GM10266 (cell line): Measurements from ENCODE around the gene ZNF845.

Experiments
- DNase-seq: peaks from one replicate; pipeline ENCODE4 v3.0.0; 2012; ENCODE audit errors: extremely low spot score
- TF ChIP-seq, protein P1 (sequence below): IDR thresholded peaks from 2 replicates; pipeline ENCODE4 v1.5.1; 2012; ENCODE audit warnings: mild to moderate bottlenecking, low read depth; ENCODE audit not compliant: control insufficient read depth, insufficient read depth; ENCODE audit errors: missing control alignments

ZNF845 gene

DNA sequence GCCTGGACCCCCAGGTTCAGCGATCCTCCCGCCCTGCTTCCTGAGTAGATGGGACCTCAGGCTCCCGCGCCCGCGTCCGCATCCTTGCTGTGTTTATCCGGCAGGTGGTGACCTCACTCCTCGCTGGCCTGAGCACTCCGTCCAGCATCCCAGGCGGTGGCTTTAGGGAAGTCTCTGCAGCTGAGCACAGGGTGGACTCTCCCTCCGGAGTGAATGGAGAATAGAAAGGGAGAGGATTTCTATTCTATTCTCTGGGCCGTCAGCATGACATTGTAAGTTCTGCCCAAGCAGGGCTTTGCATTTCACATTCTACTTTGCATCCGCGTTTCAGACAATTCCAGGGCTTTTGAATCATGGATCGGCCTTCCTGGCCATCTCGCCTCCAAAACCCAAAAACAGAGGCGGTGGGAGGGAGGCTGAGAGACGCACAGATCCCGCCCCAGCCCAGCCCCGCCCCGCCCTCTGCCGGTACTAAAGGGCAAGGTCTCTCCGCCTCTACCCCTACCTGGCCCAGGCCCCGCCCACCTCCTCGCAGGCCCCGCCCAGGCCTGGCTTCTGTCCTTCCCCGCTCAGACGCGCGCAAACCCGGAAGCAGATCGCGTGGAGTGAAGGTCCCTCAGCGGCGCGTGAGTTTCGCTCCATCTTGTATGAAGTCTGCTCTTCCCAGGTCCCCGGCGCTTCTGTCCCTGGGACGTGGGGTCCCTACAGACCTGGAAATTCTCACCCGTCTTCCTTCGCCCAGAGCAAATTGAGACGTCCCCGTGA is 31.8 kb downstream of the ZNF845 start, which contains the start of gene ZNF525:
TSS of gene ZNF525 (plus strand) at position 572 of the 765 bp plus-strand sequence. CDS start 6,577 bp downstream, outside the sequence.
- peak; percentile 94 for DNase-seq
- TF ChIP-seq, protein P1, sequence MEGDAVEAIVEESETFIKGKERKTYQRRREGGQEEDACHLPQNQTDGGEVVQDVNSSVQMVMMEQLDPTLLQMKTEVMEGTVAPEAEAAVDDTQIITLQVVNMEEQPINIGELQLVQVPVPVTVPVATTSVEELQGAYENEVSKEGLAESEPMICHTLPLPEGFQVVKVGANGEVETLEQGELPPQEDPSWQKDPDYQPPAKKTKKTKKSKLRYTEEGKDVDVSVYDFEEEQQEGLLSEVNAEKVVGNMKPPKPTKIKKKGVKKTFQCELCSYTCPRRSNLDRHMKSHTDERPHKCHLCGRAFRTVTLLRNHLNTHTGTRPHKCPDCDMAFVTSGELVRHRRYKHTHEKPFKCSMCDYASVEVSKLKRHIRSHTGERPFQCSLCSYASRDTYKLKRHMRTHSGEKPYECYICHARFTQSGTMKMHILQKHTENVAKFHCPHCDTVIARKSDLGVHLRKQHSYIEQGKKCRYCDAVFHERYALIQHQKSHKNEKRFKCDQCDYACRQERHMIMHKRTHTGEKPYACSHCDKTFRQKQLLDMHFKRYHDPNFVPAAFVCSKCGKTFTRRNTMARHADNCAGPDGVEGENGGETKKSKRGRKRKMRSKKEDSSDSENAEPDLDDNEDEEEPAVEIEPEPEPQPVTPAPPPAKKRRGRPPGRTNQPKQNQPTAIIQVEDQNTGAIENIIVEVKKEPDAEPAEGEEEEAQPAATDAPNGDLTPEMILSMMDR: peak; percentile 5

DNA sequence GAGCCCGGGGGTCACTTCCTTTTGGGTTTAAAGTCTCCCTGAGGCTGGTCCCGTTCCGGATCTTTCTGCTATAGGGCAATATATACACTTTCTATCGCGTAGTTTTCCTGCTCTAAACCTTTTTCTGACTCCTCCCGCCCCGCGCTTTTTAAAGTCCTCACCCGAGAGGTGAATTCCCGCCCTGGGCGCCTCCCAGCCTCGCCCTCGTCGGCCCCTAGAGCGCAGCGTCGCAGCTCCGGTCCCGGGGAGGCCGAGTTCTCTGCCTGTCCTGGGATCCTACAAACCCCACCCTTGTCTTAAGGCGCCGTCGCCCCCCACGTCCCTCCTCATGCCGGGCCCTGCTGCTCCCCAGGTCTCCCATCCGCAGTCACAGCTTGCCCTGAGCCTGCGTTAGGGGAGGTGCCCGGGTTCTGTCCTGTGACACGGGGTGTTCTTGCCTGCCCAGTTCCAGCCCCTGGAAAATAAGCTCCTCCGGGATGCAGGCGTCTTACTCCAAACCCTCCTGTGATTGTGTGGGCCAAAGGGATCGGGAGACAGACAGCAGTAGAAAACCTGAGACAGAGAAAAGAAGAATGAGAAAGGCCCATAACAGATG is 32.4 kb downstream of the ZNF845 start:
- no peak for DNase-seq
- TF ChIP-seq, protein P1: no peak

DNA sequence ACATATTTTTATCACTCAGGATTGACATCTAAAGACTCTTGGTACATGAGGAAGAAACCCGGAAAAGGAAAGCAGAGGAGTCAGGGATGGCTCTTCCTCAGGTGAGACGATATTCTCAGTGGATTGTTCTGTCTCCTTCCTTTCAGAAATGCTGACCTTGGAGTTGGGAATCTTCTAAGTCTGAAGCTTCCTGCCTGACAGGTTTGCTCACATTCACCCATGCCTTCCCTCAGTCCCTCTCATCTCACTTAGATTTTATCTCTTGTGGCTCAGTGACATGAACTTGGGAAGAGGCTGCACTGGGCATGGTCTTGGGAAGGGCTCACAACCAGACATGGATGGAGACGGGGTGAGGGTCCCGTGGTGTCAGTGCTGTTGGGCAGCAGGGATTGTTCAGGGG is 38.6 kb downstream of the ZNF845 start:
- TF ChIP-seq, protein P1: no peak
- no peak for DNase-seq

DNA sequence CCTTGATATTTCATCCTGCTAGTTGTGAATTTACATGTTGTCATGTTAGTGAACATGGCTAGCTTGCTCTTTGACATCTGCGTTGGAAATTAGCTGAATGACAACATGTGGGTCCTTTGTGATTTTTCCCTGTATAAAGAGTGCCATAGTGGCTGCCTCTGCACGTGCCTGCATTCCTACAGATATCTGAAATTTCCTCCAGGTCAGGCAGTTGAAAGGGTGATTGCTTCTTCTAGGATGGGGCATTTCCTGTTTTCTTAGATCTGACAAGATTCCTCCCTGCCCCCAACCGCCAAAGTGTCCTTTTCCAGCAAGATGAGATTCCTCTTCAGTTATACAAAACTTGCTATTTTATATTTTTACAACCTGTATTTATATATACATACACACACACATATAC is 40.7 kb downstream of the ZNF845 start:
- TF ChIP-seq, protein P1: no peak
- no peak for DNase-seq

DNA sequence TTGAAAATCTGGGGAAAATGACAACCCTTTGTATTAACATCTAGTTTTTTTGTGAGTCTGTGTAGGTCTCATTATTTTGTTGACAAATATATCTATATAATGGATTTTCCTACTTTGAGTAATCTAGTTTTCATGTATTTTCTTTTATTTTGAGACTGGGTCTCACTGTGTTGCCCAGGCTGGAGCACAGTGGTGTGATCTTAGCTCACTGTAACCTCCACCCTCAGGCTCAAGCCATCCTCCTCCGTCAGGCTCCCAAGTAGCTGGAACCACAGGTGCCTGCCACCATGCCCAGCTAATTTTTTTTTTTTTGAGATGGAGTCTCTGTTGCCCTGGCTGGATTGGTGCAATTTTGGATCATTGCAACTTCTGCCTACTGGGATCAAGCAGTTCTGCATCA is 41.2 kb downstream of the ZNF845 start:
- TF ChIP-seq, protein P1: no peak
- no peak for DNase-seq

DNA sequence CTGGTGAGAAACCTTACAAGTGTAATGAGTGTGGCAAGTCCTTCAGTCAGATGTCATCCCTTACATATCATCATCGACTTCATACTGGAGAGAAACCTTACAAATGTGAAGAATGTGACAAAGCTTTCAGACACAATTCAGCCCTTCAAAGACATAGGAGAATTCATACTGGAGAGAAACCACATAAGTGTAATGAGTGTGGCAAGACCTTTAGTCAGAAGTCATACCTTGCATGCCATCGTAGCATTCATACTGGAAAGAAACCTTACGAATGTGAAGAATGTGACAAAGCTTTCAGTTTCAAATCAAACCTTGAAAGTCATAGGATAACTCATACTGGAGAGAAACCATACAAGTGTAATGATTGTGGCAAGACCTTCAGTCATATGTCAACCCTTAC is 47.8 kb downstream of the ZNF845 start:
- no peak for DNase-seq
- TF ChIP-seq, protein P1: no peak

DNA sequence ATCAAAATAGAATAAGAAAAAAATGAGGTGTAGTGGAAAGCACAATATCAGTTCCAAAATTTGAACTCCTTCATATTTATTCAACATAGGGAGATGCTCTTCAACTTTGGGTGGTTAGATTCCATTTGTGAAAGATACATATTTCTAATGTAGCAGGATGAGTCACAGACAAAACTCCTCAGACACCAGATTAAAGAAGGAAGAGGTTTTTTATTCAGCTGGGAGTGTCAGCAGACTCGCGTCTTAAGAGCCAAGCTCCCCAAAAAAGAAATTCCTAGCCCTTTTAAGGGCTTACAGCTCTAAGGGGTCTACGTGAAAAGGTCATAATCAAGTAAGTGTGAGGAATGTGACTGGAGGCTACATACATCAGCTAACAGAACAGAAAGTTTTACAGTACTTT is 54.6 kb downstream of the ZNF845 start:
- no peak for DNase-seq

More for the DNA sequence above, 54.6 kb downstream of the ZNF845 start:
- TF ChIP-seq, protein P1: no peak
